B cell (primary cell): ENCODE measurements around the gene LGR5. TPM values are rescaled to one million over a fixed set of nuclear protein-coding genes. Genes with fewer than 3 reads are reported as not detected.

ENCODE experiments used
- ATAC-seq: fragments of 200-7000 bp; cut with Tn5 transposase; one replicate; pipeline ENCODE4 v1.10.0; 2021; ENCODE audit warnings: low read depth, mild to moderate bottlenecking, moderate number of reproducible peaks, moderate library complexity
- CTCF ChIA-PET: fragments of 350-600 bp; sonication (Branson Sonifier 250); formaldehyde crosslinking; loops from one replicate; lab custom pipeline; 2021; ENCODE audit warnings: antibody characterized with exemption, inconsistent platforms; lab: Charles Lee
- POLR2A ChIA-PET: fragments of 350-600 bp; sonication (Branson Sonifier 250); formaldehyde crosslinking; loops from one replicate; lab custom pipeline; 2021; ENCODE audit warnings: antibody characterized with exemption; lab: Charles Lee
- DNase-seq: peaks from one replicate; pipeline ENCODE4 v3.0.0; 2013
- H2AFZ ChIP-seq: 2 replicates; pipeline ENCODE4 v1.6.1; 2012; ENCODE audit warnings: mild to moderate bottlenecking, low read depth, low read length; ENCODE audit not compliant: insufficient read depth, poor library complexity, severe bottlenecking
- H3K27ac ChIP-seq, 2 donors: 1 replicate in 1 of 2; 2 replicates in 1 of 2; pipeline ENCODE4 v1.5.1; 2012 to 2013; ENCODE audit warnings: low read length in 2 of 2, mild to moderate bottlenecking in 2 of 2, moderate library complexity in 1 of 2
- H3K27me3 ChIP-seq, 4 experiments: fragments of 200-600 bp in 1 of 4; sonication (generic) in 1 of 4; replicated peaks in 1 of 4; 1 replicate in 2 of 4; 2 replicates in 2 of 4; pipeline versions ENCODE4 v1.6.1 to v1.7.0; 2013 to 2016; ENCODE audit warnings: low read length in 3 of 4, mild to moderate bottlenecking in 2 of 4, mixed read lengths in 1 of 4, moderate library complexity in 1 of 4; ENCODE audit not compliant: insufficient read depth in 4 of 4, control insufficient read depth in 3 of 4; ENCODE audit errors: control extremely low read depth in 1 of 4
- H3K36me3 ChIP-seq, 2 experiments: replicated peaks in 1 of 2; 1 replicate in 1 of 2; 2 replicates in 1 of 2; pipeline versions ENCODE4 v1.6.1 to v1.7.1; 2013; ENCODE audit warnings: low read length in 1 of 2; ENCODE audit not compliant: insufficient read depth in 2 of 2, control insufficient read depth in 1 of 2; ENCODE audit errors: control extremely low read depth in 1 of 2, extremely low read depth in 1 of 2
- H3K4me1 ChIP-seq, 2 donors: fragments of 200-600 bp in 1 of 2; sonication (generic) in 1 of 2; 1 replicate in 1 of 2; 2 replicates in 1 of 2; pipeline versions ENCODE4 v1.5.1 to v1.6.1; 2013 to 2017; ENCODE audit warnings: low read length in 2 of 2; ENCODE audit not compliant: control insufficient read depth in 2 of 2, insufficient read depth in 2 of 2
- H3K4me2 ChIP-seq: replicated peaks from 2 replicates; pipeline ENCODE3; 2012; ENCODE audit warnings: mild to moderate bottlenecking, low read depth, low read length; ENCODE audit not compliant: poor library complexity, severe bottlenecking
- H3K4me3 ChIP-seq, 5 experiments: fragments of 200-600 bp in 1 of 5; sonication (generic) in 1 of 5; 1 replicate in 3 of 5; 2 replicates in 2 of 5; pipeline versions ENCODE4 v1.5.1 to v1.7.0; 2011 to 2016; ENCODE audit warnings: low read length in 4 of 5, mild to moderate bottlenecking in 4 of 5, low read depth in 2 of 5, control low read depth in 1 of 5, moderate library complexity in 1 of 5; ENCODE audit not compliant: insufficient read depth in 1 of 5; ENCODE audit errors: control extremely low read depth in 1 of 5, extremely low read depth in 1 of 5
- H3K79me2 ChIP-seq: fragments of 200-600 bp; sonication (generic); one replicate; pipeline ENCODE4 v1.6.0; 2016; ENCODE audit warnings: low read length; ENCODE audit not compliant: control insufficient read depth, insufficient read depth
- H3K9ac ChIP-seq: fragments of 200-600 bp; sonication (generic); 2 replicates; pipeline ENCODE4 v1.6.1; 2017; ENCODE audit warnings: mild to moderate bottlenecking, low read length, moderate library complexity
- H3K9me3 ChIP-seq, 3 donors: one replicate each; pipeline versions ENCODE4 v1.6.1 to v1.7.1; 2013; ENCODE audit warnings: low read length in 2 of 3; ENCODE audit not compliant: control insufficient read depth in 2 of 3, insufficient read depth in 1 of 3; ENCODE audit errors: control extremely low read depth in 1 of 3
- H4K20me1 ChIP-seq: 2 replicates; pipeline ENCODE4 v1.6.0; 2012; ENCODE audit warnings: mild to moderate bottlenecking, low read length; ENCODE audit not compliant: insufficient read depth, control insufficient read depth, poor library complexity, severe bottlenecking
- H3K27ac Mint-ChIP-seq: one replicate; pipeline ENCODE4 v1.8.0; 2021; ENCODE audit warnings: mixed read lengths
- H3K27me3 Mint-ChIP-seq: one replicate; pipeline ENCODE4 v1.8.0; 2021; ENCODE audit warnings: mixed read lengths
- H3K4me1 Mint-ChIP-seq: one replicate; pipeline ENCODE4 v1.8.0; 2021; ENCODE audit warnings: mixed read lengths
- H3K4me3 Mint-ChIP-seq: one replicate; pipeline ENCODE4 v1.8.0; 2021; ENCODE audit warnings: mixed read lengths
- H3K9me3 Mint-ChIP-seq: one replicate; pipeline ENCODE4 v1.8.0; 2022; ENCODE audit warnings: mixed read lengths; ENCODE audit not compliant: insufficient read depth
- EZH2 ChIP-seq: IDR thresholded peaks from 2 replicates; pipeline ENCODE4 v1.6.1; 2012; ENCODE audit warnings: borderline replicate concordance, low read depth, mild to moderate bottlenecking, moderate library complexity, low read length; ENCODE audit not compliant: insufficient read depth, poor library complexity, severe bottlenecking
- WGBS: methylation state at CpG from one replicate; pipeline ENCODE4 v1.1.5; 2013; ENCODE audit warnings: missing lambda C conversion rate; ENCODE audit not compliant: insufficient coverage; 5-methylcytosine and 5-hydroxymethylcytosine counted together
- intact Hi-C: fragments of 100-400 bp; cut with micrococcal nuclease; formaldehyde crosslinking; loops from one replicate; pipeline ENCODE4 v1.10.0; 2022
- polyA plus RNA-seq: library from polyadenylated mRNA; depleted of rRNA; stranded (reverse); fragments of >200 nt; gene quantifications from 2 replicates; pipeline ENCODE4 v1.2.3, GENCODE V29; 2012
- total RNA-seq, 2 donors: library from RNA; stranded (reverse); fragments of 120-200 nt in 1 of 2; gene quantifications; 1 replicate in 1 of 2; 2 replicates in 1 of 2; pipeline versions ENCODE4 v1.2.3 to v1.2.4, GENCODE V29; 2013 to 2022
- TF ChIP-seq, protein P1 (sequence below): fragments of 200-600 bp; IDR thresholded peaks from one replicate; pipeline ENCODE4 v1.8.0; 2022; ENCODE audit warnings: antibody characterized with exemption, mild to moderate bottlenecking

The LGR5 gene
- total and polyA plus RNA-seq, 2 donors (not counting 1 experiment from before 2014, with no cell fraction given), result 0.06 TPM; not detected in 1

DNA sequence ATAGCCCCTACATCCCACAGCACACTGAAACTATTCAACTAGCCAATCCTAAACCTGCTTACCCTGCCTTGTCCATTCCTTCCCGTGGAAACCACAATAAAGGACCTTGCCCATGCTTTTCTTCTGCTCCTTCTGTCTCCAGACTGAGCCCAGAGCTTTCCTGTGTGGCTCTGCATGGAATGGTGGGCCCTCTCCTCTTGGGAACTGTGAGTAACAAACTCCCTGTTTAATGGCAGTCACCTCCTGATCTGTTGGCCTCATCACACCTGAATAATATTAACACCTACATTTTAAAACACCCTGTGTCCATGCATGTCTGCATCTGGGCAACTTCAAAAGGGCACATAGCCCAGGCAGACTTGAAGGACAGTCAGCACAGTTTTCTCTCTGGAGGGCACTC, 12.4 kb downstream of the LGR5 start:
- no peak for ATAC-seq
- H3K9me3 Mint-ChIP-seq, result no peaks in the 10 kb centered on the region
- no peak overlapping the region for H3K27ac Mint-ChIP-seq

DNA sequence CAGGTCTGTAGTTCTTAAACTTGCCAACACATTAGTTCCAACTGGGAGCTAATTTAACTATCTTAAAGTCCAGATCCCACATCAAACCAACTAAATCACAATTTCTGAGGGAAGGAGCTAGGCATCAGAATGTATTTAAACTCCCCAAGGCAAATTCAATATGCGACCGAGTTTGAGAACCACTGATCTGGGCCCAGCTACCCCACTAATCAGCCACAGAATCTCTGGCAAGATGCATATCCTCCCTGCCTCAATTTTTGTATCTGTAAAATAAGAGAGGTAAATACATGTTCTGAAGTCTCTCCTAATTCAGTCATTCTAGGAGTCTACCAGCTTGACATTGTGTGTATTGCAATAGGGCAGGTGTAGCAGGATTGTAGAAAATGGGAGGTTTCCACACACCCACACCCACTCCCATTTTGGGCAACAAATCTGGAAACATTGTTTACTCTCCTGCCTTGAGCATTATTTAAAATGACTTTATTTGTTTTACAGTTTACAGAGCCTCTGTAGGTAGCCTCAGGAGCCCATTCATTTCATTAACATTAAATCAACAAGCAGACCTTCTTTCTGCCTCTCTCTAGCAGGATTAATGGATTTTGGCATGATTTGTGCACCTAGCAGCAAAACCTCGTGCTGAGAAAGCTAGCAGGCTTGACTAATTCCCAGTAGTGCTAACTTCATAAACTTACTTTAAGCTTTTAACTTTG, 15.6 kb downstream of the LGR5 start:
- H4K20me1 ChIP-seq, result no peaks in the 10 kb centered on the region
- H3K4me3 ChIP-seq, result no peak overlapping the region
- H3K27me3 Mint-ChIP-seq, result peaks cover 38% of the 10 kb centered on the region
- no peaks in the 10 kb centered on the region for H3K9me3 ChIP-seq
- H2AFZ ChIP-seq, result no peak overlapping the region
- no peak overlapping the region for H3K9ac ChIP-seq
- no peak overlapping the region for H3K4me2 ChIP-seq
- TF ChIP-seq, protein P1, sequence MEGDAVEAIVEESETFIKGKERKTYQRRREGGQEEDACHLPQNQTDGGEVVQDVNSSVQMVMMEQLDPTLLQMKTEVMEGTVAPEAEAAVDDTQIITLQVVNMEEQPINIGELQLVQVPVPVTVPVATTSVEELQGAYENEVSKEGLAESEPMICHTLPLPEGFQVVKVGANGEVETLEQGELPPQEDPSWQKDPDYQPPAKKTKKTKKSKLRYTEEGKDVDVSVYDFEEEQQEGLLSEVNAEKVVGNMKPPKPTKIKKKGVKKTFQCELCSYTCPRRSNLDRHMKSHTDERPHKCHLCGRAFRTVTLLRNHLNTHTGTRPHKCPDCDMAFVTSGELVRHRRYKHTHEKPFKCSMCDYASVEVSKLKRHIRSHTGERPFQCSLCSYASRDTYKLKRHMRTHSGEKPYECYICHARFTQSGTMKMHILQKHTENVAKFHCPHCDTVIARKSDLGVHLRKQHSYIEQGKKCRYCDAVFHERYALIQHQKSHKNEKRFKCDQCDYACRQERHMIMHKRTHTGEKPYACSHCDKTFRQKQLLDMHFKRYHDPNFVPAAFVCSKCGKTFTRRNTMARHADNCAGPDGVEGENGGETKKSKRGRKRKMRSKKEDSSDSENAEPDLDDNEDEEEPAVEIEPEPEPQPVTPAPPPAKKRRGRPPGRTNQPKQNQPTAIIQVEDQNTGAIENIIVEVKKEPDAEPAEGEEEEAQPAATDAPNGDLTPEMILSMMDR, result no peak
- TF ChIP-seq EZH2, result no peak
- no peaks in the 10 kb centered on the region for H3K36me3 ChIP-seq
- H3K9me3 Mint-ChIP-seq, result no peaks in the 10 kb centered on the region
- ChIA-PET CTCF (no interaction called here), POLR2A (no interaction called here)
- H3K4me1 ChIP-seq, result no peaks in the 10 kb centered on the region
- ATAC-seq (no peak), DNase-seq (no peak)
- intact Hi-C loops, result no loop called here
- H3K4me1 Mint-ChIP-seq, result no peaks in the 10 kb centered on the region
- peaks cover 0 to 5% (median 1%) of the 10 kb centered on the region in 4 experiments for H3K27me3 ChIP-seq
- no peak overlapping the region for H3K27ac ChIP-seq
- WGBS, result no CpG with 5 or more reads among the region's 3 CpGs
- no peak overlapping the region for H3K27ac Mint-ChIP-seq
- no peaks in the 10 kb centered on the region for H3K79me2 ChIP-seq
- H3K4me3 Mint-ChIP-seq, result no peak overlapping the region

More for the DNA sequence above, 12.4 kb downstream of the LGR5 start:
- Histone ChIP-seq H3K27me3 (peaks cover 0 to 3% (median 0%) of the 10 kb centered on the region in 4 experiments), H4K20me1 (no peaks in the 10 kb centered on the region), H3K9ac (no peak overlapping the region), H3K9me3 (no peaks in the 10 kb centered on the region), H3K4me3 (no peak overlapping the region), H3K27ac (no peak overlapping the region), H3K4me1 (no peaks in the 10 kb centered on the region), H3K79me2 (no peaks in the 10 kb centered on the region), H2AFZ (no peak overlapping the region), H3K36me3 (no peaks in the 10 kb centered on the region), H3K4me2 (no peak overlapping the region)
- POLR2A ChIA-PET, result no interaction called here
- no peak for DNase-seq
- CTCF ChIA-PET, result no interaction called here
- H3K27me3 Mint-ChIP-seq, result peaks cover 42% of the 10 kb centered on the region
- H3K4me1 Mint-ChIP-seq, result no peaks in the 10 kb centered on the region
- intact Hi-C loops, result no loop called here
- TF ChIP-seq EZH2, result no peak
- TF ChIP-seq, protein P1, result no peak
- H3K4me3 Mint-ChIP-seq, result no peak overlapping the region
- 75% methylated on average over 1 of the region's 1 CpG for WGBS
